GM12892 (cell line): Measurements from ENCODE around the gene SCAP.

Experiments used
- POLR2A ChIP-seq: IDR thresholded peaks from 2 replicates; pipeline ENCODE4 v1.6.1; 2011; ENCODE audit warnings: low read depth, low read length, control low read depth
- POLR2AphosphoS5 ChIP-seq: IDR thresholded peaks from 2 replicates; pipeline ENCODE4 v1.6.1; 2011; ENCODE audit warnings: low read depth, low read length, control low read depth
- TAF1 ChIP-seq: IDR thresholded peaks from 2 replicates; pipeline ENCODE4 v1.6.1; 2011; ENCODE audit warnings: low read depth, mild to moderate bottlenecking, control low read depth, low read length, borderline replicate concordance

DNA sequence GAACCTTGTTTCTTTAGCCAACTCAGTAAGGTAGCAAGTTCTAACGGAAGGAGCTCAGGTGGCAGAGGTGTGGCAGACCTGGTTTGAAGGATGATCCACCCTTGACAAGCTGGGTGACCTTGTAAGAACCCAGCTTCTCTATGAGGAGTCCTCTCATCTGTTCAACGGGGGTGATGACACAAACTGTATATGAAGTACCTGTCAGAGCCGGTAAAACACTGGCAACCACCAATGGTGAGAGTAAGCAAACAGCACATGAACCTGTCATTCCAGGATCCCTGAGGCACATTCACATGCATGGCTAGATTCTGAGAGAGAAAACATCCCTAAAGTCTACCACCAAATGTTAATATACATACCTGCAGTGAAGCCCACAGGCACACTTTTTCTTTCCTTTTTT is 2.4 kb downstream of the SCAP start:
- no peak for TF ChIP-seq POLR2A
- TF ChIP-seq POLR2AphosphoS5: no peak
- TF ChIP-seq TAF1: no peak
